Upper lobe of left lung (tissue), 4 donors: ENCODE results near the gene PPM1B.

Experiments
- CTCF ChIP-seq, 6 experiments: fragments of 450-650 bp in 4 of 6; fragments of 200-600 bp in 2 of 6; sonication (generic) in 2 of 6; IDR thresholded peaks; one replicate each; pipeline ENCODE4 v1.5.1; 2016 to 2019; ENCODE audit warnings: antibody characterized with exemption in 6 of 6
- EP300 ChIP-seq, 4 donors: sonication (generic); formaldehyde crosslinking; IDR thresholded peaks; one replicate each; pipeline ENCODE4 v1.5.1; 2017; ENCODE audit warnings: antibody characterized with exemption in 4 of 4, control low read depth in 2 of 4
- POLR2A ChIP-seq, 4 donors: fragments of 450-650 bp; IDR thresholded peaks; one replicate each; pipeline ENCODE4 v1.5.1; 2016 to 2017; ENCODE audit warnings: antibody characterized with exemption in 4 of 4, mild to moderate bottlenecking in 2 of 4

GRCh38 chr2:44195714-44196113, 27.0 kb downstream of the PPM1B start:
- TF ChIP-seq POLR2A (IDR thresholded peaks at IDR 0.05) (no peak), CTCF (IDR thresholded peaks at IDR 0.05) (no peak), EP300 (IDR thresholded peaks at IDR 0.05) (no peak)
